Measurements from ENCODE around the gene SPEF2.

SPEF2 gene

GRCh38 chr5:35785601-35786085 lies 168.0 kb downstream of the SPEF2 start:
- H3K4ac ChIP-seq (ENCODE audit: low read depth, low read length): no peak overlapping the region
- no CpG with 5 or more reads among the region's 4 CpGs for WGBS (ENCODE audit: extremely low coverage, insufficient coverage, insufficient read length)
- no peak overlapping the region for H4K91ac ChIP-seq (ENCODE audit: low read depth, low read length)
- no peak overlapping the region for H3K23ac ChIP-seq (ENCODE audit: low read length)
- H2AK5ac ChIP-seq (ENCODE audit: low read length): no peak overlapping the region
- H3K27me3 ChIP-seq (ENCODE audit: insufficient read depth, low read length): no peaks in the 10 kb centered on the region
- no peak overlapping the region for H2BK5ac ChIP-seq (ENCODE audit: low read depth, low read length, poor library complexity)
- H2BK120ac ChIP-seq (ENCODE audit: insufficient read depth, low read length, poor library complexity): no peak overlapping the region
- no peak overlapping the region for H3K14ac ChIP-seq (ENCODE audit: low read length)
- H3K79me1 ChIP-seq (ENCODE audit: low read length): no peaks in the 10 kb centered on the region
- no peak overlapping the region for H3K18ac ChIP-seq (ENCODE audit: low read length)
- H3K9me3 ChIP-seq (ENCODE audit: insufficient read depth, low read depth, low read length): no peaks in the 10 kb centered on the region
- H3K79me2 ChIP-seq (ENCODE audit: control insufficient read depth, insufficient read depth, low read length, poor library complexity): no peaks in the 10 kb centered on the region
- H3K4me2 ChIP-seq (ENCODE audit: low read length): no peak overlapping the region
- H4K8ac ChIP-seq (ENCODE audit: low read depth, low read length): no peak overlapping the region
- no peak overlapping the region for H3K27ac ChIP-seq (ENCODE audit: low read depth, low read length)
- H3K4me1 ChIP-seq (ENCODE audit: control insufficient read depth in 1 of 2, insufficient read depth in 2 of 2, low read length in 2 of 2): no peaks in the 10 kb centered on the region
- H3K4me3 ChIP-seq (ENCODE audit: low read depth, low read length): no peak overlapping the region
- peak; percentile 95 to 96 for DNase-seq
- no peak overlapping the region for H4K12ac ChIP-seq (ENCODE audit: low read depth, low read length)
- no peak overlapping the region for H2BK12ac ChIP-seq (ENCODE audit: low read length)
- H3K9ac ChIP-seq (ENCODE audit: low read length): no peak overlapping the region
- H3K36me3 ChIP-seq (ENCODE audit: control insufficient read depth in 1 of 2, insufficient read depth in 2 of 2, low read length in 2 of 2): no peaks in the 10 kb centered on the region
- H2AFZ ChIP-seq (ENCODE audit: insufficient read depth, low read length, poor library complexity): no peak overlapping the region

- Histone ChIP-seq H2AFZ (ENCODE audit: insufficient read depth, low read length, poor library complexity) (no peak overlapping the region), H3K79me1 (ENCODE audit: low read length) (no peaks in the 10 kb centered on the region), H2AK5ac (ENCODE audit: low read length) (no peak overlapping the region), H3K4ac (ENCODE audit: low read depth, low read length) (no peak overlapping the region), H2BK120ac (ENCODE audit: insufficient read depth, low read length, poor library complexity) (no peak overlapping the region), H3K23ac (ENCODE audit: low read length) (no peak overlapping the region), H3K36me3 (ENCODE audit: control insufficient read depth in 1 of 2, insufficient read depth in 2 of 2, low read length in 2 of 2) (no peaks in the 10 kb centered on the region), H3K4me2 (ENCODE audit: low read length) (no peak overlapping the region), H4K91ac (ENCODE audit: low read depth, low read length) (no peak overlapping the region), H4K12ac (ENCODE audit: low read depth, low read length) (no peak overlapping the region), H2BK12ac (ENCODE audit: low read length) (no peak overlapping the region), H4K8ac (ENCODE audit: low read depth, low read length) (no peak overlapping the region), H2BK5ac (ENCODE audit: low read depth, low read length, poor library complexity) (no peak overlapping the region), H3K9me3 (ENCODE audit: insufficient read depth, low read depth, low read length) (no peaks in the 10 kb centered on the region), H3K14ac (ENCODE audit: low read length) (no peak overlapping the region), H3K4me1 (ENCODE audit: control insufficient read depth in 1 of 2, insufficient read depth in 2 of 2, low read length in 2 of 2) (no peaks in the 10 kb centered on the region), H3K27me3 (ENCODE audit: insufficient read depth, low read length) (no peaks in the 10 kb centered on the region), H3K27ac (ENCODE audit: low read depth, low read length) (no peak overlapping the region), H3K79me2 (ENCODE audit: control insufficient read depth, insufficient read depth, low read length, poor library complexity) (no peaks in the 10 kb centered on the region), H3K9ac (ENCODE audit: low read length) (no peak overlapping the region), H3K18ac (ENCODE audit: low read length) (no peak overlapping the region), H3K4me3 (ENCODE audit: low read depth, low read length) (no peak overlapping the region)
- no peak for DNase-seq
- no CpG with 5 or more reads among the region's 4 CpGs for WGBS (ENCODE audit: extremely low coverage, insufficient coverage, insufficient read length)
Measured at GRCh38 chr5:35788724-35789123, 171.1 kb downstream of the SPEF2 start.

- no peak overlapping the region for H3K4me3 ChIP-seq (ENCODE audit: low read depth, low read length)
- H3K79me2 ChIP-seq (ENCODE audit: control insufficient read depth, insufficient read depth, low read length, poor library complexity): no peaks in the 10 kb centered on the region
- H3K4me2 ChIP-seq (ENCODE audit: low read length): no peak overlapping the region
- no peak overlapping the region for H2BK120ac ChIP-seq (ENCODE audit: insufficient read depth, low read length, poor library complexity)
- H3K36me3 ChIP-seq (ENCODE audit: control insufficient read depth in 1 of 2, insufficient read depth in 2 of 2, low read length in 2 of 2): no peaks in the 10 kb centered on the region
- no peak overlapping the region for H3K9ac ChIP-seq (ENCODE audit: low read length)
- no peak overlapping the region for H4K8ac ChIP-seq (ENCODE audit: low read depth, low read length)
- peak in 1 of 2 donors; percentile 59 for DNase-seq
- no CpG with 5 or more reads among the region's 4 CpGs for WGBS (ENCODE audit: extremely low coverage, insufficient coverage, insufficient read length)
- H2BK12ac ChIP-seq (ENCODE audit: low read length): no peak overlapping the region
- no peak overlapping the region for H4K12ac ChIP-seq (ENCODE audit: low read depth, low read length)
- no peaks in the 10 kb centered on the region for H3K79me1 ChIP-seq (ENCODE audit: low read length)
- no peak overlapping the region for H3K27ac ChIP-seq (ENCODE audit: low read depth, low read length)
- no peak overlapping the region for H2AFZ ChIP-seq (ENCODE audit: insufficient read depth, low read length, poor library complexity)
- no peak overlapping the region for H3K23ac ChIP-seq (ENCODE audit: low read length)
- H3K14ac ChIP-seq (ENCODE audit: low read length): no peak overlapping the region
- no peak overlapping the region for H3K4ac ChIP-seq (ENCODE audit: low read depth, low read length)
- H4K91ac ChIP-seq (ENCODE audit: low read depth, low read length): no peak overlapping the region
- H3K4me1 ChIP-seq (ENCODE audit: control insufficient read depth in 1 of 2, insufficient read depth in 2 of 2, low read length in 2 of 2): no peaks in the 10 kb centered on the region
- H2AK5ac ChIP-seq (ENCODE audit: low read length): no peak overlapping the region
- H2BK5ac ChIP-seq (ENCODE audit: low read depth, low read length, poor library complexity): no peak overlapping the region
- no peaks in the 10 kb centered on the region for H3K9me3 ChIP-seq (ENCODE audit: insufficient read depth, low read depth, low read length)
- H3K27me3 ChIP-seq (ENCODE audit: insufficient read depth, low read length): no peaks in the 10 kb centered on the region
- H3K18ac ChIP-seq (ENCODE audit: low read length): no peak overlapping the region
Measured at GRCh38 chr5:35789732-35790456, 172.2 kb downstream of the SPEF2 start.

- Histone ChIP-seq H3K9me3 (ENCODE audit: insufficient read depth, low read depth, low read length) (no peaks in the 10 kb centered on the region), H3K4ac (ENCODE audit: low read depth, low read length) (no peak overlapping the region), H3K27me3 (ENCODE audit: insufficient read depth, low read length) (no peaks in the 10 kb centered on the region), H3K9ac (ENCODE audit: low read length) (no peak overlapping the region), H2BK5ac (ENCODE audit: low read depth, low read length, poor library complexity) (no peak overlapping the region), H3K36me3 (ENCODE audit: control insufficient read depth in 1 of 2, insufficient read depth in 2 of 2, low read length in 2 of 2) (no peaks in the 10 kb centered on the region), H2BK120ac (ENCODE audit: insufficient read depth, low read length, poor library complexity) (no peak overlapping the region), H3K79me1 (ENCODE audit: low read length) (no peaks in the 10 kb centered on the region), H3K23ac (ENCODE audit: low read length) (no peak overlapping the region), H2AFZ (ENCODE audit: insufficient read depth, low read length, poor library complexity) (no peak overlapping the region), H3K27ac (ENCODE audit: low read depth, low read length) (no peak overlapping the region), H3K4me3 (ENCODE audit: low read depth, low read length) (no peak overlapping the region), H3K14ac (ENCODE audit: low read length) (no peak overlapping the region), H4K8ac (ENCODE audit: low read depth, low read length) (no peak overlapping the region), H3K4me1 (ENCODE audit: control insufficient read depth in 1 of 2, insufficient read depth in 2 of 2, low read length in 2 of 2) (no peaks in the 10 kb centered on the region), H2BK12ac (ENCODE audit: low read length) (no peak overlapping the region), H3K4me2 (ENCODE audit: low read length) (no peak overlapping the region), H3K18ac (ENCODE audit: low read length) (no peak overlapping the region), H3K79me2 (ENCODE audit: control insufficient read depth, insufficient read depth, low read length, poor library complexity) (no peaks in the 10 kb centered on the region), H2AK5ac (ENCODE audit: low read length) (no peak overlapping the region), H4K12ac (ENCODE audit: low read depth, low read length) (no peak overlapping the region), H4K91ac (ENCODE audit: low read depth, low read length) (no peak overlapping the region)
- DNase-seq: no peak
- WGBS (ENCODE audit: extremely low coverage, insufficient coverage, insufficient read length): no CpG with 5 or more reads among the region's 1 CpG
Measured at GRCh38 chr5:35790457-35790822, 172.8 kb downstream of the SPEF2 start.

Data from trophoblast cell (in vitro differentiated cells and primary cell).